ENCODE measurements around the gene ARHGEF6.

The ARHGEF6 gene

GRCh38 chrX:136647677-136648360 is 132.9 kb downstream of the ARHGEF6 start, which contains the start of gene CD40LG:
CD40LG (plus strand) TSS chrX:136648158; CDS start chrX:136648249, 91 bp downstream.
- H3K9me3 ChIP-seq (ENCODE audit: control insufficient read depth, insufficient read depth, low read depth, low read length) = no peaks in the 10 kb centered on the region
- no peak for TF ChIP-seq ZNF600 (tag by site-specific recombination; IDR thresholded peaks at IDR 0.05)
- no peak for TF ChIP-seq ZNF513 (tag by site-specific recombination; IDR thresholded peaks at IDR 0.05)
- TF ChIP-seq ZNF24 (tag by site-specific recombination; IDR thresholded peaks at IDR 0.05) = no peak
- TF ChIP-seq CTCF (tag by site-specific recombination; IDR thresholded peaks at IDR 0.05) = no peak
- no peak for TF ChIP-seq HOXC10 (CRISPR knock-in tag; IDR thresholded peaks at IDR 0.05)
- no peak for TF ChIP-seq SCRT2 (tag by site-specific recombination; IDR thresholded peaks at IDR 0.05)
- TF ChIP-seq ZNF18 (tag by site-specific recombination; IDR thresholded peaks at IDR 0.05) = no peak
- TF ChIP-seq ZNF514 (tag by site-specific recombination; IDR thresholded peaks at IDR 0.05) = no peak
- TF ChIP-seq ZSCAN16 (tag by site-specific recombination; IDR thresholded peaks at IDR 0.05) = no peak
- TF ChIP-seq ZNF660 (tag by site-specific recombination; IDR thresholded peaks at IDR 0.05) = no peak
- no peak for TF ChIP-seq ZBTB7A (tag by site-specific recombination; IDR thresholded peaks at IDR 0.05; ENCODE audit: low read depth)
- TF ChIP-seq ZNF416 (tag by site-specific recombination; IDR thresholded peaks at IDR 0.05) = no peak
- no peak for TF ChIP-seq ZFHX2 (tag by site-specific recombination; conservative IDR thresholded peaks at IDR 0.05)
- no peaks in the 10 kb centered on the region for H3K4me1 ChIP-seq (ENCODE audit: control insufficient read depth, insufficient read depth, low read length)
- H3K36me3 ChIP-seq (ENCODE audit: control insufficient read depth in 2 of 2, insufficient read depth in 1 of 2, low read length in 2 of 2) = no peaks in the 10 kb centered on the region
- POLR2A ChIA-PET = no interaction called here
- H3K4me3 ChIP-seq (ENCODE audit: low read depth, low read length) = no peak within 1 kb of the TSS
- CTCF ChIA-PET = interaction anchor here (0.6 kb wide), 1 partner anchor 35 kb away, joined by 5 read pairs; no protein-coding TSS in a partner anchor
- no peak within 1 kb of the TSS for H3K27ac ChIP-seq (ENCODE audit: extremely low read depth, low read depth, low read length)

- CTCF ChIA-PET = interaction anchor here (0.6 kb wide), 1 partner anchor 36 kb away, joined by 5 read pairs; no protein-coding TSS in a partner anchor
- no peak overlapping the region for H3K4me3 ChIP-seq (ENCODE audit: low read depth, low read length)
- no peaks in the 10 kb centered on the region for H3K4me1 ChIP-seq (ENCODE audit: control insufficient read depth, insufficient read depth, low read length)
- no peak overlapping the region for H3K27ac ChIP-seq (ENCODE audit: extremely low read depth, low read depth, low read length)
- POLR2A ChIA-PET = no interaction called here
- TF ChIP-seq ZBTB7A (tag by site-specific recombination; IDR thresholded peaks at IDR 0.05; ENCODE audit: low read depth) (no peak), ZNF133 (tag by site-specific recombination; IDR thresholded peaks at IDR 0.05) (no peak), ZNF777 (tag by site-specific recombination; IDR thresholded peaks at IDR 0.05; ENCODE audit: borderline replicate concordance) (no peak), REST (tag by site-specific recombination; IDR thresholded peaks at IDR 0.05) (no peak), ZSCAN30 (tag by site-specific recombination; IDR thresholded peaks at IDR 0.05) (no peak)
- no peaks in the 10 kb centered on the region for H3K36me3 ChIP-seq (ENCODE audit: control insufficient read depth in 2 of 2, insufficient read depth in 1 of 2, low read length in 2 of 2)
- no peaks in the 10 kb centered on the region for H3K9me3 ChIP-seq (ENCODE audit: control insufficient read depth, insufficient read depth, low read depth, low read length)
Measured at GRCh38 chrX:136646602-136647239, 134.0 kb downstream of the ARHGEF6 start.

Data from HEK293 (cell line).